UCSD-AML1 (cell line): Measurements from ENCODE around the gene POGK.

Source experiments
- DNase-seq: peaks from one replicate; lab custom pipeline; 2025; ENCODE audit not compliant: unreplicated experiment; lab: John Stamatoyannopoulos, UW

The POGK gene

GRCh38 chr1:166900987-166901386 lies 61.7 kb downstream of the POGK start:
- DNase-seq: no peak

- no peak for DNase-seq
Measured at GRCh38 chr1:166902279-166902678, 63.0 kb downstream of the POGK start.

GRCh38 chr1:166903232-166903631 lies 64.0 kb downstream of the POGK start:
- DNase-seq: no peak

- DNase-seq: no peak
Measured at GRCh38 chr1:166905136-166905535, 65.9 kb downstream of the POGK start.

GRCh38 chr1:166905900-166906299 lies 66.6 kb downstream of the POGK start:
- DNase-seq: no peak
